OCI-LY3 (cell line): ENCODE results near the gene SLCO4C1.
A peak's percentile ranks its signal among the peaks of the same experiment; 100 is the strongest.

Source experiments
- H2AFZ ChIP-seq: fragments of 200-600, 300-600 bp; shearing (Covaris generic); 2 replicates; pipeline ENCODE4 v1.6.0; 2014; ENCODE audit warnings: antibody characterized with exemption, low read depth, low read length
- H3K27ac ChIP-seq: fragments of 200-600, 300-600 bp; sonication (generic); 2 replicates; pipeline ENCODE4 v1.5.1; 2014; ENCODE audit warnings: mild to moderate bottlenecking, low read length, moderate library complexity, mixed read lengths
- H3K27me3 ChIP-seq: fragments of 200-600, 300-600 bp; sonication (generic); 2 replicates; pipeline ENCODE4 v1.6.1; 2014; ENCODE audit warnings: low read depth, low read length, mixed read lengths
- H3K36me3 ChIP-seq: fragments of 200-600, 300-600 bp; sonication (generic); replicated peaks from 2 replicates; pipeline ENCODE3; 2014; ENCODE audit warnings: low read depth, low read length, mixed read lengths
- H3K4me1 ChIP-seq: fragments of 300-600, 200-600 bp; sonication (generic); 2 replicates; pipeline ENCODE4 v1.6.1; 2014; ENCODE audit warnings: low read length, mixed read lengths
- H3K4me2 ChIP-seq: fragments of 200-600, 300-600 bp; sonication (generic); 2 replicates; pipeline ENCODE4 v1.6.1; 2014; ENCODE audit warnings: low read length, mixed read lengths
- H3K4me3 ChIP-seq: fragments of 300-600, 200-600 bp; sonication (generic); 2 replicates; pipeline ENCODE4 v1.5.1; 2014; ENCODE audit warnings: antibody characterized with exemption, mild to moderate bottlenecking, low read length, moderate library complexity
- H3K79me2 ChIP-seq: fragments of 300-600, 200-600 bp; shearing (Covaris generic); 2 replicates; pipeline ENCODE4 v1.6.1; 2014; ENCODE audit warnings: mild to moderate bottlenecking, low read length, mixed read lengths
- H3K9ac ChIP-seq: fragments of 300-600, 200-600 bp; shearing (Covaris generic); 2 replicates; pipeline ENCODE4 v1.6.0; 2014; ENCODE audit warnings: mild to moderate bottlenecking, low read length, moderate library complexity
- H3K9me3 ChIP-seq: fragments of 200-600, 300-600 bp; shearing (Covaris generic); 2 replicates; pipeline ENCODE4 v1.6.1; 2014; ENCODE audit warnings: low read length, mixed read lengths; ENCODE audit not compliant: insufficient read depth
- H4K20me1 ChIP-seq: fragments of 200-600, 300-600 bp; sonication (generic); 2 replicates; pipeline ENCODE4 v1.6.1; 2016; ENCODE audit warnings: low read length, mixed read lengths; ENCODE audit not compliant: insufficient read depth
- EZH2phosphoT487 ChIP-seq: fragments of 200-600 bp; shearing (Covaris generic); IDR thresholded peaks from 2 replicates; pipeline ENCODE4 v1.6.1; 2018; ENCODE audit warnings: antibody characterized with exemption, mixed run types, low read depth
- TF ChIP-seq, protein P1 (sequence below): fragments of 200-600, 300-600 bp; sonication (generic); IDR thresholded peaks from 2 replicates; pipeline ENCODE4 v1.5.1; 2014; ENCODE audit warnings: antibody characterized with exemption, low read length, low read depth

SLCO4C1 gene

DNA sequence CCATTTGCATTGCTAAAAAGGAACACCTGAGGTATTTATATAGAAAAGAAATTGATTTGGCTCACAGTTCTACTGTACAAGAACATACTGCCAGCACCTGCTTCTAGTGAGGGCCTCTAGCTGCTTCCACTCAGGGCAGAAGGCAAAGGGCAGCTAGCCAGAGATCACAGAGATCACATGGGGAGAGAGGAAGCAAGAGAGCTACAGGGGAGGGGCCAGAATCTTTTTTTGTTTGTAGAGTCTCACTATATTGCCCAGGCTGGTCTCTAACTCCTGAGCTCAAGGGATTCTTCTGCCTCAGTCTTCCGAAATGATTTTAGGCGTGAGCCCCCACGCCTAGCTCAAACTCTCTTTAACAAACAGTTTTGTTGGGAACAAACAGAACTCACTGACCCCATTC is 6.1 kb downstream of the SLCO4C1 start:
- H2AFZ ChIP-seq = no peak overlapping the region
- H3K36me3 ChIP-seq = no peaks in the 10 kb centered on the region
- TF ChIP-seq EZH2phosphoT487 = no peak
- TF ChIP-seq, protein P1, sequence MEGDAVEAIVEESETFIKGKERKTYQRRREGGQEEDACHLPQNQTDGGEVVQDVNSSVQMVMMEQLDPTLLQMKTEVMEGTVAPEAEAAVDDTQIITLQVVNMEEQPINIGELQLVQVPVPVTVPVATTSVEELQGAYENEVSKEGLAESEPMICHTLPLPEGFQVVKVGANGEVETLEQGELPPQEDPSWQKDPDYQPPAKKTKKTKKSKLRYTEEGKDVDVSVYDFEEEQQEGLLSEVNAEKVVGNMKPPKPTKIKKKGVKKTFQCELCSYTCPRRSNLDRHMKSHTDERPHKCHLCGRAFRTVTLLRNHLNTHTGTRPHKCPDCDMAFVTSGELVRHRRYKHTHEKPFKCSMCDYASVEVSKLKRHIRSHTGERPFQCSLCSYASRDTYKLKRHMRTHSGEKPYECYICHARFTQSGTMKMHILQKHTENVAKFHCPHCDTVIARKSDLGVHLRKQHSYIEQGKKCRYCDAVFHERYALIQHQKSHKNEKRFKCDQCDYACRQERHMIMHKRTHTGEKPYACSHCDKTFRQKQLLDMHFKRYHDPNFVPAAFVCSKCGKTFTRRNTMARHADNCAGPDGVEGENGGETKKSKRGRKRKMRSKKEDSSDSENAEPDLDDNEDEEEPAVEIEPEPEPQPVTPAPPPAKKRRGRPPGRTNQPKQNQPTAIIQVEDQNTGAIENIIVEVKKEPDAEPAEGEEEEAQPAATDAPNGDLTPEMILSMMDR = no peak
- H3K27me3 ChIP-seq = no peaks in the 10 kb centered on the region
- no peak overlapping the region for H3K27ac ChIP-seq
- no peak overlapping the region for H3K4me3 ChIP-seq
- H4K20me1 ChIP-seq = no peaks in the 10 kb centered on the region
- no peaks in the 10 kb centered on the region for H3K79me2 ChIP-seq
- H3K9ac ChIP-seq = no peak overlapping the region
- no peak overlapping the region for H3K4me2 ChIP-seq
- H3K9me3 ChIP-seq = no peaks in the 10 kb centered on the region
- H3K4me1 ChIP-seq = peaks cover 18% of the 10 kb centered on the region

DNA sequence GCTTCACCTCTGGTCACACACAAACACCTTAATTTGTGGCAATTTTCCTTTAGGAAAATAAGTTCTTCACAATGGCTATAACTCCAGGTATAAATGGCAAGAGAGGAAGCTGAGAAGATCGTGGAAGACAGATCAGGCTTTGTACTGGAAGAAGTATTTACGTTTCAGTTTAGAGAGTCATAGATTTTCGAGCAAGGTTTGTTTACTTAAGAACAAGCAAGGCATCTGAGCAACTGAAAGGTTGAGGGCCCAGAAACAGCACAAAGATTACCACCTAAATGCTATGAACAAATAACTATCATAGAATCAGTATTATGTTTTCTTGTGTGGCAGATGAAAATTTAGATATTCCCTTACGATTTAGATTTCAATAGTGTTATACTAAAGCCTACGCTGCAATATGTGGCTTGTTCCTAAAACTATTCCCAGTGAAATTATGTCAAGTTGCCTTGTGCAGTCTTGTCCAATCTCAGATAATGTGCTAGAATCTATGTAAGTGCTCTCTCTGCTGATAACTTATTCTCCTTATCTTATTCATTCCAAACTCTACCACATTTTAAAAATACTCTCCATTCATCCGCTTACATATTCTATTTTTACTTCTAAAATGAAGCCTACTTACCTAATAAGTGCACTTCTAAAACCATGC is 6.7 kb downstream of the SLCO4C1 start:
- Histone ChIP-seq H4K20me1 (no peaks in the 10 kb centered on the region), H3K27me3 (no peaks in the 10 kb centered on the region), H3K9ac (no peak overlapping the region), H2AFZ (no peak overlapping the region), H3K27ac (no peak overlapping the region), H3K4me2 (no peak overlapping the region), H3K9me3 (no peaks in the 10 kb centered on the region), H3K79me2 (no peaks in the 10 kb centered on the region), H3K36me3 (no peaks in the 10 kb centered on the region), H3K4me3 (no peak overlapping the region), H3K4me1 (peaks cover 18% of the 10 kb centered on the region)
- TF ChIP-seq, protein P1 = no peak
- TF ChIP-seq EZH2phosphoT487 = no peak

DNA sequence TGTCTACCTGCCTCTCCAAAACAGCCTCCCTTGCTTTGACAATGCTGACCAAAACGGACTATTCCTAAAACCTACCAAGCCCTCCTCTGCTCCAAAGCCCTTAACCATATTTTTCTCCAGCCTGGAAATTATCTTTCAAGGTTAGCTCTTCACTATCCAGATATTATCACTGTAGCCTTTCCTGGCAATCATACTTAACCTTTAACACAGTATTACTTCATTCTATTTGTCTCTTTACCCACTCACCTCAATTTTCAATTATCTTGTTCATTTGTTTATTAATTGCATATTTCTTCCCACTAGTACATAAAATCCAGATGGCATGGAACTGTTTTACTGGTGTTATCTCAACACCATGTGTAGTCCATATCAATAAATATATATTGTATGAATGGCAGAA is 7.5 kb downstream of the SLCO4C1 start:
- Histone ChIP-seq H3K9me3 (no peaks in the 10 kb centered on the region), H3K27me3 (no peaks in the 10 kb centered on the region), H3K4me1 (peaks cover 19% of the 10 kb centered on the region), H3K27ac (no peak overlapping the region), H3K36me3 (no peaks in the 10 kb centered on the region), H2AFZ (no peak overlapping the region), H3K4me3 (no peak overlapping the region), H4K20me1 (no peaks in the 10 kb centered on the region), H3K79me2 (no peaks in the 10 kb centered on the region), H3K9ac (no peak overlapping the region), H3K4me2 (no peak overlapping the region)
- no peak for TF ChIP-seq EZH2phosphoT487
- TF ChIP-seq, protein P1 = no peak

DNA sequence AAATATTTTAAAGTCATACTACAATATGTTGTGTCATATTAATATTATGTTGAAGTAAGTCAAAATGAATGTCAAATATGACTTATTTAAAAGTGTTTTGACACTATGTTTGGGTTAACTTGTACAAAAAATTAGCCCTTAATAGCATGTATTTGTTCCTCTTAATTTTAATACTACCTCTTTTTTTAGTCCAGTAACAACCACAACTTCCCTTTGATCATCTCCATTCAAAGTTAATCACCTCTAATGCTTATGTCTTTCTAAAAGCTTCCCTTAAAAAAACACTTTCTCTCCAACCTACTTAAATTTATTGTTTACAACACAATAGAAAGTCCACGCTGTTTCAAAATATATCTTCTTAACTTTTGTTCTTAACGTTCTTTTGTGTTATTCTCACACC is 9.6 kb downstream of the SLCO4C1 start:
- Histone ChIP-seq H3K9me3 (no peaks in the 10 kb centered on the region), H3K4me3 (no peak overlapping the region), H2AFZ (no peak overlapping the region), H3K79me2 (no peaks in the 10 kb centered on the region), H3K4me2 (peak overlapping the region; percentile 25), H4K20me1 (no peaks in the 10 kb centered on the region), H3K27ac (no peak overlapping the region), H3K9ac (no peak overlapping the region), H3K36me3 (no peaks in the 10 kb centered on the region), H3K4me1 (peaks cover 20% of the 10 kb centered on the region), H3K27me3 (no peaks in the 10 kb centered on the region)
- TF ChIP-seq, protein P1 = no peak
- TF ChIP-seq EZH2phosphoT487 = no peak
